ENCODE results near the gene CRHR2. TPM values are rescaled to one million over a fixed set of nuclear protein-coding genes. Genes with fewer than 3 reads are reported as not detected.

CRHR2 gene
- total and polyA plus RNA-seq, 5 donors: 0.45 to 0.46 TPM; not detected in 3

DNA sequence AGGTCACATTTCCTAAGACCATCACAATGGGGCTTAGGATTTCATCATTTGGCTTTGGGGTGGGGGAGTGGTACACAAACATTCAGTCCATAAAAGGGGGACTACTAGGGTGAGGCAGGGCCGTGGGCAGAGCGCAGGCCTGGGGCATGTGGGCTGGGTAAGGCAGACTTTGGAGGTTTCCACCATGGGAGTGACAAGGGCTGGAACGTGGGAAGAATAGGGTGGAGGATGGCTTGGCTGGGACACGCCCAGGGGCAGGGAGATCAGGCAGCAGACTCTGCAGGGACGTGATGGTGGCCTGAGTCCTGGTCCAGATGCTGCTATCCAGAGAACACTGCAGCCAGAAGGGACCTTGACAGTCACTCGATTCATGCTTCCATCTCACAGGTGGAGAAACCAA lies 24.7 kb upstream of the CRHR2 start:
- Histone ChIP-seq H3K4me1 (ENCODE audit: control insufficient read depth, insufficient read depth, low read length) (no peaks in the 10 kb centered on the region), H3K9me3 (ENCODE audit: control insufficient read depth, low read length) (no peaks in the 10 kb centered on the region), H3K27ac (ENCODE audit: low read length) (no peak overlapping the region), H3K4me3 (ENCODE audit: low read length) (no peak overlapping the region), H3K27me3 (ENCODE audit: control insufficient read depth, insufficient read depth) (no peaks in the 10 kb centered on the region)
- ATAC-seq (peak; percentile 16 to 17), DNase-seq (no peak)
- WGBS: 79% methylated on average over 6 of the region's 6 CpGs
- intact Hi-C loops (cut with DNase I): no loop called here

DNA sequence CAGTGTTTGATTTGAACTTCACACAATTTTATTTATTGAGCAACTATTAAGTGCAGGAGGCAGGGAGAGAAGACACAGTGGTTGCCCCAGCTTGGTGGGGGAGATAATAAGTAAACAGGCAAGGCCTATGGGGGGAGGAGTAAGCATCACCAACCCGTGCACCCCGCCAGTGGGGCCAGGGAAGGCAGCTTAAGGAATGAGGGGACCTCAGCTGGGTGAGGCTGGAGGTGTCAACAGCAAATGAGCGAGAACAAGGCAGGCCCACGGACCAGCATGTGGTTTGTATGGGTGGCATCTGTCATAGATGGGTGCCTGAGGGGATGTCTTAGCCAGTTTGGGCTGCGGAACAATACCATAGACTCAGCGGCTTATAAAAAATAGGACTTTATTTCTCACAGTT lies 24.1 kb upstream of the CRHR2 start:
- H3K9me3 ChIP-seq (ENCODE audit: control insufficient read depth, low read length): no peaks in the 10 kb centered on the region
- 97% methylated on average over 6 of the region's 6 CpGs for WGBS
- DNase-seq: no peak
- no peaks in the 10 kb centered on the region for H3K27me3 ChIP-seq (ENCODE audit: control insufficient read depth, insufficient read depth)
- H3K4me3 ChIP-seq (ENCODE audit: low read length): no peak overlapping the region
- ATAC-seq: no peak
- H3K27ac ChIP-seq (ENCODE audit: low read length): no peak overlapping the region
- no peaks in the 10 kb centered on the region for H3K4me1 ChIP-seq (ENCODE audit: control insufficient read depth, insufficient read depth, low read length)
- intact Hi-C loops (cut with DNase I): no loop called here

DNA sequence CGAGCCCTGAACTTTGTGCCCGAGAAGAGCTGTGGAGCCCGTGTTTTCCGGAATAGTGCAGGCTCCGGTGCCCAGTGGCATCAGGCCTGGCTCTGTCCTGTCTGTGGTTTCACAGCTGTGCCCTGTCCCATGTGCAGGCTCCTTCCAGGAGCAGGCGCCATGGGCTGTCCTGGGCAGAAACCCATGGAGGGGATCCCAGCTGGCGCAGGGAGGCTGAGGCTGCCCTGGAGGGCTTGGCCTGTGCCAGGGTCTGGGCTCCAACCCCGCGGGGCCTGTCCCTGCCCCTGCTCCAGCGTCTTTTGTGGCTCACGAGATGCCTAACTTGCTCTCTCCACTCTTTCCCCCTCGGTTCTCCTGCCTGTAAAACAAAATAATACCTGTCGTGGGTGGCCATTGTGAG lies 23.3 kb upstream of the CRHR2 start:
- no peak for ATAC-seq
- Histone ChIP-seq H3K27me3 (ENCODE audit: control insufficient read depth, insufficient read depth) (no peaks in the 10 kb centered on the region), H3K4me1 (ENCODE audit: control insufficient read depth, insufficient read depth, low read length) (no peaks in the 10 kb centered on the region), H3K4me3 (ENCODE audit: low read length) (no peak overlapping the region), H3K9me3 (ENCODE audit: control insufficient read depth, low read length) (no peaks in the 10 kb centered on the region), H3K27ac (ENCODE audit: low read length) (no peak overlapping the region)
- WGBS: 90% methylated on average over 13 of the region's 13 CpGs
- intact Hi-C loops (cut with DNase I): no loop called here
- no peak for DNase-seq

DNA sequence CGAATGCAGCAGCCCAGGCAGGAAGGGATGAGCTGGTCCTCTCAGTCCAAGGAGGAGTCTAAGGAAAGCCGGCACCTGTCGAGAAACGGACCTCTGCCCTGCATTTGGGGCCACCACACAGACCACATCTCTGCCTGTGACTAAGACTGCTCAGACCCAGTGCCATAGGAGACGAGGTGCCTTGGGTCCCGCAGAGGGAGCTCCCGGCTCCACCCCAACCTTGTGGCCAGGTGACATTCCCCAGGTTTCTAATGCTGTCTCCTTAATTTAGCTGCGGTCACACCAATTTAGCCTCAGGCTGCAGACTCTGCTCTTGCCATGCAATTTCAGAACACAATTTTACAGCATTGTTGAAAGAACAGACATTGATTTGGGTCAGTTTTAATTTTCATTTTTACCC lies 22.8 kb upstream of the CRHR2 start:
- H3K4me1 ChIP-seq (ENCODE audit: control insufficient read depth, insufficient read depth, low read length): no peaks in the 10 kb centered on the region
- H3K9me3 ChIP-seq (ENCODE audit: control insufficient read depth, low read length): no peaks in the 10 kb centered on the region
- H3K4me3 ChIP-seq (ENCODE audit: low read length): no peak overlapping the region
- intact Hi-C loops (cut with DNase I): no loop called here
- no peaks in the 10 kb centered on the region for H3K27me3 ChIP-seq (ENCODE audit: control insufficient read depth, insufficient read depth)
- ATAC-seq: no peak
- no peak for DNase-seq
- WGBS: 89% methylated on average over 8 of the region's 8 CpGs
- H3K27ac ChIP-seq (ENCODE audit: low read length): no peak overlapping the region

DNA sequence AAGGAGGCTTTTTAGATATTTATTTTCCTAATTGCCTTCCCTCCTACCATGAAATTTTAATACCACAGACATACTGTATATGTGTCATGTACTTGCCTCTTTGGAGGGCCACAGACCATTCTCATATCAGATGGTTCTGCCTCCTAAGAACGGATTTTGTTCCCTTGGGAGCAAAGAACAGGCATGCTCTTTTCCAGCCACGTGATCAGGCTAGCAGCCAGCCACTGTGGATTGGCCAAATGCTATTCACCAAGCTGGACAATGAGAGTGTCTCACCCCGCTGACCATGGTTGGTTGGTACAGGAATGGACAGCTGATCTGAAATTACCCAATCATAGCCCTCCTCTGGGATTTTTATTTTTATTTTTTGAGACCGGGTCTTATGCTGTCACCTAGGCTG lies 21.5 kb upstream of the CRHR2 start:
- H3K27ac ChIP-seq (ENCODE audit: low read length): no peak overlapping the region
- no peaks in the 10 kb centered on the region for H3K27me3 ChIP-seq (ENCODE audit: control insufficient read depth, insufficient read depth)
- H3K4me1 ChIP-seq (ENCODE audit: control insufficient read depth, insufficient read depth, low read length): no peaks in the 10 kb centered on the region
- no peaks in the 10 kb centered on the region for H3K9me3 ChIP-seq (ENCODE audit: control insufficient read depth, low read length)
- 70% methylated on average over 4 of the region's 4 CpGs for WGBS
- intact Hi-C loops (cut with DNase I): no loop called here
- no peak for ATAC-seq
- H3K4me3 ChIP-seq (ENCODE audit: low read length): no peak overlapping the region
- DNase-seq: no peak

DNA sequence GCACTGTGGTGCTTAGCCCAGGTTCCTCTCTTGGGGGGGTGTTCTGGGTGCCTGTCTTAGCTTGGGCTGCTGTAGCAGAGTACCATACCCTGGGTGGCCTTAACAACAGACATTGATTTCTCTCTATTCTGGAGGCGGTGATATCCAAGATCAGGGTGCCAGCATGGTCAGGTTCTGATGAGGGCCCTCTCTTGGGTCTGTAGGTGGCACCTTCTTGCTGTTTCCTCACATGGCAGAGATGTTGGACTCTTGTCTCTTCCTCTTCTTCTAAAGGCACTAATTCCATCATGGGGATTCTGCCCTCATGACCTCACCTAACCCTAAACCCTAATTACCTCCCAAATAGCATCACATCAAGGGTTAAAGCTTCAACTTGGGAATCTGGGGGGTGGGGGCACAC lies 19.9 kb upstream of the CRHR2 start:
- no peak overlapping the region for H3K4me3 ChIP-seq (ENCODE audit: low read length)
- DNase-seq (no peak), ATAC-seq (no peak)
- intact Hi-C loops (cut with DNase I): no loop called here
- H3K9me3 ChIP-seq (ENCODE audit: control insufficient read depth, low read length): no peaks in the 10 kb centered on the region
- no peaks in the 10 kb centered on the region for H3K4me1 ChIP-seq (ENCODE audit: control insufficient read depth, insufficient read depth, low read length)
- 87% methylated on average over 1 of the region's 1 CpG for WGBS
- no peak overlapping the region for H3K27ac ChIP-seq (ENCODE audit: low read length)
- no peaks in the 10 kb centered on the region for H3K27me3 ChIP-seq (ENCODE audit: control insufficient read depth, insufficient read depth)

DNA sequence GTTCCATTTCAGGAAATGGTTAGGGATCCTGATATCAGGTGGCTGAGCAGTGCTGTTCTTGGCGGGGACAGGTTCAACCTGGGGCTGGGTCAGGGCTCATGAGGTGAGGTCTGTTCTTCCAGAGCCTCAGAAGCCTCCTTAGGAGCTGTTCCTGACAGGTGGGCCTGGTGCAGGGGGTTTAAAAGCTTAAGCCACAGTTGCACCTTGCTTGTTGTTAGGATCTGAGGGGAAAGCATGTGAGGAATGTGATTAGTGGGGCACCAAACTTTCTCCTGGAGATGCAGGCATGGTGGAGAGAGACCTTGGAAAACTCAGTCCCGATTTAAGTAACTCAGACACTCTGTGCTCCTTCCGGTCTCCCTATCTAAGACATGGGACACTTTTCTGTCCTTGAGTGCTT lies 18.7 kb upstream of the CRHR2 start:
- H3K27ac ChIP-seq (ENCODE audit: low read length): no peak overlapping the region
- no peak overlapping the region for H3K4me3 ChIP-seq (ENCODE audit: low read length)
- 68% methylated on average over 3 of the region's 3 CpGs for WGBS
- DNase-seq (no peak), ATAC-seq (no peak)
- H3K9me3 ChIP-seq (ENCODE audit: control insufficient read depth, low read length): no peaks in the 10 kb centered on the region
- no peaks in the 10 kb centered on the region for H3K27me3 ChIP-seq (ENCODE audit: control insufficient read depth, insufficient read depth)
- H3K4me1 ChIP-seq (ENCODE audit: control insufficient read depth, insufficient read depth, low read length): no peaks in the 10 kb centered on the region
- intact Hi-C loops (cut with DNase I): no loop called here

DNA sequence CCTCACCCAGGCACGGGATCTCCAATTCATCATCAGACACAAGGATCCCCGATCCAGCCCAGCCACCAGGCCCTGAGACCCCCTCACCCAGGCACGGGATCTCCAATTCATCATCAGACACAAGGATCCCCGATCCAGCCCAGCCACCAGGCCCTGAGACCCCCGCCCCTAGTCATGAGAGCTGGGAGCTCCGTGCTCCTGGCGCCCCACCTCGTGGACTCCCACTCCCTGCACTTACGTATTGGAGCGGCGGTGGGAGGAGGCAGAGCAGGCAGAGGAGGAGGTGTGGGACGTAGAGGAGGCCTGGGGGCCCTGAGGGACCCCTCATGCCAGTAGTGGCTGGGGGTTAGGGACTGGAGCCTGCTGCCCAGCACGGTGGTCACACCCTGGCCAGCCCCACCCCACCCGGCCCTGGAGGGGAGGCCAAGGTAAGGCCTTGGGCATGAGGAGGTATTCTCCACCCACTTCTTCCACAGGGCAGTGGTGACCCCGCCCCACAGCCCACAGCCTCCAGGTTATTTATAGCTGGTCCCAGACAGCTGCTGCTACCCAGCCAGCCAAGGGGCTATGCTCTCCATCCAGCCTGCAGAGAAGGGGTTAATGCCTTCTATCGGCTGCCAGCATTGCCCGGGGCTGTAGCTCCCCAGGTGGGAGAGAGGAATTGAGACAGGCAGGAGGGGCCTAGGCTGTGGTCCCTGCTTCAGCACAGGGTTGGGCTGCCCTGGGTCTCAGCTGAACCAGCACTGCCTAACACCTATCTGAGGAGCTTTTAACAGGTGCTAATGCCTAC lies 17.6 kb upstream of the CRHR2 start:
- no peak overlapping the region for H3K27ac ChIP-seq (ENCODE audit: low read length)
- no peaks in the 10 kb centered on the region for H3K9me3 ChIP-seq (ENCODE audit: control insufficient read depth, low read length)
- ATAC-seq (peak in 1 of 2 donors; percentile 10), DNase-seq (no peak)
- 55% methylated on average over 17 of the region's 17 CpGs for WGBS
- intact Hi-C loops (cut with DNase I): no loop called here
- H3K4me1 ChIP-seq (ENCODE audit: control insufficient read depth, insufficient read depth, low read length): no peaks in the 10 kb centered on the region
- no peaks in the 10 kb centered on the region for H3K27me3 ChIP-seq (ENCODE audit: control insufficient read depth, insufficient read depth)
- no peak overlapping the region for H3K4me3 ChIP-seq (ENCODE audit: low read length)

DNA sequence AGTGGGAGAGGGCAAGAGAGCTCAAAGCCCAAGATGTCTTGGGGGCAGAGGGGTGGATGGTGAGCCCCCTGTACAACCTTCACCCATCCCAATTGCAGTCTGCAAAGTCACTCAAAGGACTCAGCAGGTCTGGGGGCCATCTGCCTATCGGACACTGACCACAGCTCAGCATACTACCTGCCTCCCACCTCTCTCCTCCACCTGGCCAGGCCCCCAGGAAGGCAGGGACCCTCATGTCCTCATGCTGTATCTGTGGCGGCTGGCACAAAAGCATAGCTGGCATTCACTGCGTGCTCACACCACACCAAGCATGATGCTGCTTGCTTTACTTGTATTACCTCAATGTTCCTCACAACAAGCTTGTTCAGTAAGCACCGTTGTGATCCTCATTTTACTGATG lies 16.2 kb upstream of the CRHR2 start:
- intact Hi-C loops (cut with DNase I): no loop called here
- Histone ChIP-seq H3K4me3 (ENCODE audit: low read length) (no peak overlapping the region), H3K4me1 (ENCODE audit: control insufficient read depth, insufficient read depth, low read length) (peaks cover 3% of the 10 kb centered on the region), H3K27me3 (ENCODE audit: control insufficient read depth, insufficient read depth) (no peaks in the 10 kb centered on the region), H3K27ac (ENCODE audit: low read length) (no peak overlapping the region), H3K9me3 (ENCODE audit: control insufficient read depth, low read length) (no peaks in the 10 kb centered on the region)
- WGBS: 93% methylated on average over 4 of the region's 4 CpGs
- ATAC-seq: no peak
- DNase-seq: no peak

DNA sequence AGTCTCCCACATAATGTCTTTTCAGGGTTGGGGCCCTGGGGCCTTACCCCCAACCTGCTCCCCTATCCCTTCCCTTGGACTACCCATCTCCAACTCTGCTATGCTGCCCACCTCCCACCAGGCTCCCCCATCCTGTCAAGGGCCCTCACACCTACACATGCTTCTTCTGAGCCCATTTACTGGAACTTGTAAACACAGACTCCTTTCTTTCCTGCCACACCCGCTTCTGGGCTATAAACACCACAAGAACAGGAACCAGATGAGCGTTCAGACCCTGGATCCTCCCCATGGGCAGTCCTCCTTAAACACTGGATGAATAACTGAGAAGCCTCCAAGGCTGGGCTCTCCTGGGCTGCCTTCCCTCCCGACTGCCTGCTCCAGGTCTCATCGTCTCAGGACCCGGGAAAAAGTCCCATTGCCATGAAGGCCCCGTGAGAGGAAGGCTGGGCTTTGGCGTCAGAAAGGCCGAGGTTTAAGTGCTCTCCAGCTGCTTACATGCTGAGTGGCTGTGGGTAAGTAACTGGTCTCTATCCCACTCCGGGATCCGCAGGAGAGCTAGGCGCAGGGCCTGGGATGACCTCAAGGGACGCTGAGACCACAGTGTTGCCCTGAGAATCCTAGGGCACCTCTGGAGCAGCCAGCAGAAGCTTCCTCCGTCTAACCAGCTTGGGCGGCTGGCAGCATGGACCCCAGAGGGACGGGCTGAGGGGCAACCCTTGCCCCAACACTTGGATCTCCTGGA lies 15.6 kb upstream of the CRHR2 start:
- DNase-seq (no peak), ATAC-seq (peak; percentile 7 to 61)
- Histone ChIP-seq H3K9me3 (ENCODE audit: control insufficient read depth, low read length) (no peaks in the 10 kb centered on the region), H3K27ac (ENCODE audit: low read length) (no peak overlapping the region), H3K4me3 (ENCODE audit: low read length) (no peak overlapping the region), H3K27me3 (ENCODE audit: control insufficient read depth, insufficient read depth) (no peaks in the 10 kb centered on the region), H3K4me1 (ENCODE audit: control insufficient read depth, insufficient read depth, low read length) (peaks cover 3% of the 10 kb centered on the region)
- intact Hi-C loops (cut with DNase I): no loop called here
- 75% methylated on average over 15 of the region's 15 CpGs for WGBS

DNA sequence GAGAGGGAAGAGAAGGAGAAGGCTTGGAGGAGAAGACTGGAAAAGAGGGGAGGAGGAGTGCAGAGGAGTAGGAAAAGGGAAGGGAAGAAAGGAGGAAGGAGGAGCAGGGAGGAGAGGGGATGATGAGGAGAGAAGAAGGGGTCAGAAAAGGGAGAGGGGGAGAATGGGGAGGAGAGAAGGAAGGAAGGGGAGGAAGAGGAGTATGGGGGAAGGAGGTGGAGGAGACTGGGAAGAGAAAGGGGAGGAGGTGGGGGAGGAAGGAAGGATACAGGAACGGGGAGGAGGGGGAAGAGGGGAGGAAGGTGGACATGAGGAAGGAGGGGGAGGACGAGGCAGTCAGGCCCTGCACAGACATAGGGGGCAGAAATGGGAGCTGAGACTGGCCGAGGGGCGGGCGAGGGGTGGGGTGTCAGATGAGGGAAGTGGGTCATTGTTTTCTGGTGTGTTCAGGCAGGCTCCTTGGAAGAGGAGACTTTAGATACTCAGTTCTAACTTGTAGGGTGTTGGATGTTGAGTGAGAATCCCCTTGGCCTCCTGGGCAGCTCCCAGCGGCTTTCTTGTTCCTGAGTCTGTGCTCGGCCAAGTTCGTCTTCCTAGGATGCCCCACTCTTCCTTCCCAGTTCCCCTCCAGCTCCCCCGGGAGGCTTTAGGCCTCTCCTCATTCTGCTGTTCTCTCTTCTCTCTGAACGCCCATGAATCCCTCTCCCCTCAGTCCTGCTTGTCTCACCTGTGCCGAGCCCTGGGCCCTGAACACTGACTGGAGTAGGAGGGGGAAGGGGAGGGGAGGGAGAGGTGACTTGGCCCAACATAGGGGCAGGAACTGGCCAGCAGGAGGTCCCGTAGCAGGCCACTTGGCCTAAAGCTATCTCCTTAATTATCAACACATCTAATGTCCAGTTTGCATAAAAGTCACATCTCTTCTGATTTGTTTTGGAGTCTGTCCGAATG lies 12.8 kb upstream of the CRHR2 start:
- Histone ChIP-seq H3K27ac (ENCODE audit: low read length) (no peak overlapping the region), H3K27me3 (ENCODE audit: control insufficient read depth, insufficient read depth) (no peaks in the 10 kb centered on the region), H3K4me3 (ENCODE audit: low read length) (no peak overlapping the region), H3K4me1 (ENCODE audit: control insufficient read depth, insufficient read depth, low read length) (peaks cover 3% of the 10 kb centered on the region), H3K9me3 (ENCODE audit: control insufficient read depth, low read length) (no peaks in the 10 kb centered on the region)
- DNase-seq: no peak
- no peak for ATAC-seq
- intact Hi-C loops (cut with DNase I): no loop called here
- 66% methylated on average over 13 of the region's 13 CpGs for WGBS
